T47D (cell line): ENCODE measurements around the gene PDK2.
A peak's percentile ranks its signal among the peaks of the same experiment; 100 is the strongest.

Experiments used
- DNase-seq, 2 experiments: peaks; one replicate each; pipeline versions ENCODE4 v3.0.0 to v3.0.0-alpha.2; 2011 to 2012; ENCODE audit warnings: low read depth in 1 of 2, low spot score in 1 of 2
- JUND ChIP-seq: IDR thresholded peaks from 2 replicates; pipeline ENCODE4 v1.6.1; 2012; ENCODE audit warnings: low read depth
- in situ Hi-C: cut with HindIII; loops from 2 replicates; pipeline ENCODE4 v1.10.0; 2016; ENCODE audit warnings: low sequenced_read_pairs, low pct_unique_long_range_greater_than_20kb

The PDK2 gene

GRCh38 chr17:50062293-50063243, 32.6 kb upstream of the PDK2 start:
- no peak for TF ChIP-seq JUND
- DNase-seq, result peak; percentile 65 to 79
- in situ Hi-C loops, result no loop called here

GRCh38 chr17:50063561-50064252, 31.4 kb upstream of the PDK2 start:
- no peak for DNase-seq
- in situ Hi-C loops, result no loop called here
- TF ChIP-seq JUND, result no peak

GRCh38 chr17:50064253-50065001, 30.7 kb upstream of the PDK2 start:
- in situ Hi-C loops, result no loop called here
- TF ChIP-seq JUND, result no peak
- no peak for DNase-seq

- no peak for DNase-seq
These were observed 30.1 kb upstream of the PDK2 start for GRCh38 chr17:50065056-50065455.

GRCh38 chr17:50066995-50067394, 28.2 kb upstream of the PDK2 start:
- DNase-seq, result no peak
- no peak for TF ChIP-seq JUND
- in situ Hi-C loops, result no loop called here

More at GRCh38 chr17:50065056-50065455, 30.1 kb upstream of the PDK2 start:
- in situ Hi-C loops, result no loop called here
- no peak for TF ChIP-seq JUND

- DNase-seq, result no peak
- no peak for TF ChIP-seq JUND
- in situ Hi-C loops, result no loop called here
These were observed 27.2 kb upstream of the PDK2 start for GRCh38 chr17:50067996-50068395.

GRCh38 chr17:50070908-50071680, 24.1 kb upstream of the PDK2 start:
- in situ Hi-C loops, result no loop called here
- TF ChIP-seq JUND, result no peak
- DNase-seq, result no peak

- TF ChIP-seq JUND, result no peak
- in situ Hi-C loops, result no loop called here
- DNase-seq, result no peak
These were observed 23.5 kb upstream of the PDK2 start for GRCh38 chr17:50071692-50072091.

- in situ Hi-C loops, result no loop called here
- TF ChIP-seq JUND, result no peak
- no peak for DNase-seq
These were observed 23.0 kb upstream of the PDK2 start for GRCh38 chr17:50072130-50072529.

- in situ Hi-C loops, result no loop called here
- TF ChIP-seq JUND, result no peak
- DNase-seq, result no peak
These were observed 22.2 kb upstream of the PDK2 start for GRCh38 chr17:50072925-50073324.

- no peak for TF ChIP-seq JUND
- DNase-seq, result no peak
- in situ Hi-C loops, result no loop called here
These were observed 20.9 kb upstream of the PDK2 start for GRCh38 chr17:50074227-50074626.
